Nephron progenitor cell (in vitro differentiated cells): ENCODE data around the gene UBQLN3.

Source experiments
- DNase-seq: peaks from one replicate; pipeline ENCODE4 v3.0.0; 2021
- H3K27ac Mint-ChIP-seq: 2 replicates; pipeline ENCODE4 v1.8.0; 2021; ENCODE audit warnings: mild to moderate bottlenecking, moderate library complexity, mixed read lengths
- H3K27me3 Mint-ChIP-seq: 2 replicates; pipeline ENCODE4 v1.8.0; 2021; ENCODE audit warnings: mild to moderate bottlenecking, low read depth, mixed read lengths; ENCODE audit not compliant: poor library complexity
- H3K36me3 Mint-ChIP-seq: 2 replicates; pipeline ENCODE4 v1.8.0; 2021; ENCODE audit warnings: low read depth, mixed read lengths
- H3K4me1 Mint-ChIP-seq: 2 replicates; pipeline ENCODE4 v1.8.0; 2021; ENCODE audit warnings: mixed read lengths
- H3K4me3 Mint-ChIP-seq: 2 replicates; pipeline ENCODE4 v1.8.0; 2021; ENCODE audit warnings: mild to moderate bottlenecking, moderate library complexity, mixed read lengths
- H3K9me3 Mint-ChIP-seq: 2 replicates; pipeline ENCODE4 v1.8.0; 2021; ENCODE audit warnings: mild to moderate bottlenecking, moderate library complexity, mixed read lengths
- TF ChIP-seq, protein P1 (sequence below): fragments of 200-600 bp; sonication (generic); IDR thresholded peaks from 2 replicates; pipeline ENCODE4 v1.5.0; 2021; ENCODE audit warnings: antibody characterized with exemption

Gene UBQLN3

DNA sequence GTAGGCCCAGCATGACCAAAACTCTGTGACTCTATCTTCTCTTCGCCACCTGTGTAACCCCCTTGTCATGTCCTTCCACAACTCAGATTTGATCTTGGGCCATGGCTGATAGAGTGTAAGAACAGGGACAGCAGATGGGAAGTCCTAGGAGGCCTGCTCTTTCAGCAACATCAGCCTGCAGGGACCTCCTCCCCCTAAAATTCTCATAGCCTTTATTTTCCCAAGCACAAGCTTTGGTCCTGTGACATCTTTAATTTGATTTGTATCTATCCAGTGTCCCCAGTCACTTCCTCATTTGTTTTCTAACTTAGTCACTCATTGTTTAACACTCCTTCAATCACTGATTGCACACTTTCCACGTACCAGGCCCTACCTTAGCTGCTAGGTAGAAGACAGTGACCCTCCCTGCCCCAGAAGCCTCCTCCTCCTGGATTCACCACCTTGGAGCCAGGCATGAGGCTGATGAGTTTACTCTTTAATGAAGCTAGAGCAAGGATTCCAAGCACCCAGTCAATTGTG is 5.3 kb downstream of the UBQLN3 start:
- H3K4me3 Mint-ChIP-seq = no peak overlapping the region
- H3K27ac Mint-ChIP-seq = peak overlapping the region; percentile 34
- no peaks in the 10 kb centered on the region for H3K9me3 Mint-ChIP-seq
- no peaks in the 10 kb centered on the region for H3K4me1 Mint-ChIP-seq
- DNase-seq = no peak
- TF ChIP-seq, protein P1, sequence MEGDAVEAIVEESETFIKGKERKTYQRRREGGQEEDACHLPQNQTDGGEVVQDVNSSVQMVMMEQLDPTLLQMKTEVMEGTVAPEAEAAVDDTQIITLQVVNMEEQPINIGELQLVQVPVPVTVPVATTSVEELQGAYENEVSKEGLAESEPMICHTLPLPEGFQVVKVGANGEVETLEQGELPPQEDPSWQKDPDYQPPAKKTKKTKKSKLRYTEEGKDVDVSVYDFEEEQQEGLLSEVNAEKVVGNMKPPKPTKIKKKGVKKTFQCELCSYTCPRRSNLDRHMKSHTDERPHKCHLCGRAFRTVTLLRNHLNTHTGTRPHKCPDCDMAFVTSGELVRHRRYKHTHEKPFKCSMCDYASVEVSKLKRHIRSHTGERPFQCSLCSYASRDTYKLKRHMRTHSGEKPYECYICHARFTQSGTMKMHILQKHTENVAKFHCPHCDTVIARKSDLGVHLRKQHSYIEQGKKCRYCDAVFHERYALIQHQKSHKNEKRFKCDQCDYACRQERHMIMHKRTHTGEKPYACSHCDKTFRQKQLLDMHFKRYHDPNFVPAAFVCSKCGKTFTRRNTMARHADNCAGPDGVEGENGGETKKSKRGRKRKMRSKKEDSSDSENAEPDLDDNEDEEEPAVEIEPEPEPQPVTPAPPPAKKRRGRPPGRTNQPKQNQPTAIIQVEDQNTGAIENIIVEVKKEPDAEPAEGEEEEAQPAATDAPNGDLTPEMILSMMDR = no peak
- H3K36me3 Mint-ChIP-seq = no peaks in the 10 kb centered on the region
- peaks cover 5% of the 10 kb centered on the region for H3K27me3 Mint-ChIP-seq

DNA sequence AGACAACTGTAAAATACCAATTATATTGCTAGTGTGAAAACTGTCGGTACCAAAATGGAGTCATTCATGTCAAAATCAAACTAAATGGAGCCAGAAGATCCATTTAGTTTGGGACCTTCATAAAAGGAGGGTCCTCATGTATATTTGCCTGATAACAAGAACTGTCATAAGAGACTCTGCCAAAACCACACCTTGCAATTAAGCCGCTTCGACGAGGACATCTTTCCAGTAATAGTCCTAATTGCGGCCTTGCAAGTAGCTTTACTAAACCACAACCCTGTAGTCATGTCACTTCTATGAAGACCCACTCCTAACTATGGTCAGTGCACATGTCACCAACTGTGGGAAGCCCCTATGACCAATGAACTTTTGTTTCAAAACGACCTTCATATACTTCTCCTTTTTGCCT is 9.4 kb downstream of the UBQLN3 start:
- H3K4me1 Mint-ChIP-seq = no peaks in the 10 kb centered on the region
- H3K27ac Mint-ChIP-seq = no peak overlapping the region
- H3K4me3 Mint-ChIP-seq = no peak overlapping the region
- H3K27me3 Mint-ChIP-seq = peaks cover 15% of the 10 kb centered on the region
- H3K9me3 Mint-ChIP-seq = no peaks in the 10 kb centered on the region
- no peaks in the 10 kb centered on the region for H3K36me3 Mint-ChIP-seq
- TF ChIP-seq, protein P1 = no peak
- no peak for DNase-seq

DNA sequence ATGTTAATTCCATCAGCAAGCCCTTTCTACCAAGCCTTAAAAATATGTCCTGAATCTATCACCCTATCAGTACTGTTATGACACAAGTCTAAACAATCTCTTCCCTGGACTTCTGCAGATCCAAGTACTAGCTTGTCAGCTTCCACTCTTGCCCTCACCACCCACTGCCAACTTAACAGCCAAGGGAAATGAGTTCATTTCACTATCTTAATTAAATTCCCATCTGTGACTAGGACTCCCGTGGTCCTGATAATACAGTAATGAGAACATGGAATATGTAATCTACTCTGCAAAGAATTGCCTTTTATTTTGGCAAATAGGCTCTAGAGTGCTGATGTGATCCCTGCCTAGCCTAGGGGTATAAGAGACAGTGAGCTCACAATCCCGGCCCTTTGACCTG is 10.1 kb downstream of the UBQLN3 start:
- no peaks in the 10 kb centered on the region for H3K36me3 Mint-ChIP-seq
- no peaks in the 10 kb centered on the region for H3K9me3 Mint-ChIP-seq
- no peak overlapping the region for H3K4me3 Mint-ChIP-seq
- H3K27ac Mint-ChIP-seq = no peak overlapping the region
- H3K27me3 Mint-ChIP-seq = peaks cover 14% of the 10 kb centered on the region
- DNase-seq = no peak
- no peaks in the 10 kb centered on the region for H3K4me1 Mint-ChIP-seq
- TF ChIP-seq, protein P1 = no peak

DNA sequence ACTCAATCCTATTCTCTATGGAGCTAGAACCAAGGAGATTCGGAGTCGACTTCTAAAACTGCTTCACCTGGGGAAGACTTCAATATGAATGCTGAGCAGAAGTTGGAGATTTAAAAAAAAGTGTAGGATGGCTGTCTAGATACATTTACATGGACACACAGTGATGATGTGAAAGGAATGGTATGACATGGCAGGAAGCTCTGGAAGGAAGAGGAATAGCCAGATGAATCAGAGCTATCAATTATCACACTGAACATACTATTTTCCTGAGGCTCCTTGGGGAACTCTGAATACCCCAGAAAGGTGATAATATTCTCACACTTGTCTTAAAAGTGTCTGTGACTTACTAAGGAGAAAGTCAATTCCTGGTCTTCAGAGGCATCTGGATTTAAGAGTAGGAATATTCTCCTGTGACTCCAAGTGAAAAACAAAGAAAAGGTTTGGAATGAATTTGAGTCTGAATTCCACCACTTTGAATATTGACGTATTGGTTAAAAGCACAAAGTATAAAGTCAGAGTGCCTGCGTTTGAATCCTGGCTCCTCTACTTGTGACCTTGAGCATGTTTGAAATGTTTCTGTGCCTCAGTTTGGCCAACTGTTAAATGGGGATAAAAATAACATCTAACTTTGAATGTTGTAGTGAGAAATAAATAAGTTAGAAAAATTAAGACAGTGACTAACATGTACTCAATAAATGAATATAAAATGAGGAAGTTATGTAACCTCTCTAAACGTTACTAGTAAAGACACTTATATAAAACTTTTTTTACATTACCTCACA is 20.0 kb downstream of the UBQLN3 start:
- TF ChIP-seq, protein P1 = no peak
- H3K4me3 Mint-ChIP-seq = no peak overlapping the region

DNA sequence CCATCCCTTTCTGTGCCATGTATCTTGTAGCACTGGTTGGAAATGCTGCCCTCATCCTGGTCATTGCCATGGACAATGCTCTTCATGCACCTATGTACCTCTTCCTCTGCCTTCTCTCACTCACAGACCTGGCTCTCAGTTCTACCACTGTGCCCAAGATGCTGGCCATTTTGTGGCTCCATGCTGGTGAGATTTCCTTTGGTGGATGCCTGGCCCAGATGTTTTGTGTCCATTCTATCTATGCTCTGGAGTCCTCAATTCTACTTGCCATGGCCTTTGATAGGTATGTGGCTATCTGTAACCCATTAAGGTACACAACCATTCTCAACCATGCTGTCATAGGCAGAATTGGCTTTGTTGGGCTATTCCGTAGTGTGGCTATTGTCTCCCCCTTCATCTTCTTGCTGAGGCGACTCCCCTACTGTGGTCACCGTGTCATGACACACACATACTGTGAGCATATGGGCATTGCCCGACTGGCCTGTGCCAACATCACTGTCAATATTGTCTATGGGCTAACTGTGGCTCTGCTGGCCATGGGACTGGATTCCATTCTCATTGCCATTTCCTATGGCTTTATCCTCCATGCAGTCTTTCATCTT is 20.9 kb downstream of the UBQLN3 start:
- Mint-ChIP-seq H3K27me3 (no peaks in the 10 kb centered on the region), H3K36me3 (no peaks in the 10 kb centered on the region), H3K9me3 (peaks cover under 1% of the 10 kb centered on the region), H3K4me1 (no peaks in the 10 kb centered on the region), H3K27ac (no peak overlapping the region), H3K4me3 (no peak overlapping the region)
- TF ChIP-seq, protein P1 = no peak
- no peak for DNase-seq

More for the DNA sequence above, 20.0 kb downstream of the UBQLN3 start:
- Mint-ChIP-seq H3K27me3 (no peaks in the 10 kb centered on the region), H3K9me3 (no peaks in the 10 kb centered on the region), H3K36me3 (no peaks in the 10 kb centered on the region), H3K4me1 (no peaks in the 10 kb centered on the region), H3K27ac (no peak overlapping the region)
- DNase-seq = no peak
